ENCODE measurements around the gene TPP2.

- no peak for TF ChIP-seq POLR2AphosphoS5 (IDR thresholded peaks at IDR 0.05; ENCODE audit: low read depth, low read length)
- TF ChIP-seq CTCF (IDR thresholded peaks at IDR 0.05 in 2 of 3, conservative IDR thresholded peaks at IDR 0.05 in 1 of 3; ENCODE audit: borderline replicate concordance in 1 of 3, insufficient read depth in 1 of 3, low read depth in 2 of 3, low read length in 2 of 3): no peak
- no peak for TF ChIP-seq EZH2 (IDR thresholded peaks at IDR 0.05)
- TF ChIP-seq POLR2A (IDR thresholded peaks at IDR 0.05; ENCODE audit: borderline replicate concordance, extremely low read depth, insufficient read depth, insufficient read length): no peak
- TF ChIP-seq EGR1 (IDR thresholded peaks at IDR 0.05; ENCODE audit: low read depth): no peak
- no peak for TF ChIP-seq MAX (IDR thresholded peaks at IDR 0.05)
- TF ChIP-seq TCF7L2 (IDR thresholded peaks at IDR 0.05; ENCODE audit: borderline replicate concordance, extremely low read depth, insufficient read depth, insufficient read length): no peak
- TF ChIP-seq JUND (IDR thresholded peaks at IDR 0.05): no peak
- TF ChIP-seq ELF1 (IDR thresholded peaks at IDR 0.05; ENCODE audit: borderline replicate concordance, low read depth): no peak
Measured at GRCh38 chr13:102556806-102557205, 40.0 kb upstream of the TPP2 start.
